Measurements from ENCODE around the gene HACD2.

HACD2 gene

GRCh38 chr3:123584988-123585937 lies at the start of gene HACD2:
TSS of gene HACD2 (minus strand) at chr3:123585053. CDS start at chr3:123585027, 26 bp downstream.
- peaks cover 22% of the 10 kb centered on the region for H3K36me3 ChIP-seq (ENCODE audit: insufficient read depth, low read length)
- H3K4me1 ChIP-seq (ENCODE audit: insufficient read depth, low read length) = peaks cover 13% of the 10 kb centered on the region
- H3K9me3 ChIP-seq (ENCODE audit: low read length) = peaks cover 5% of the 10 kb centered on the region
- H2AFZ ChIP-seq (ENCODE audit: low read depth, low read length) = peak within 1 kb of the TSS; percentile 93
- H3K4me3 ChIP-seq (ENCODE audit: low read length) = peak within 1 kb of the TSS; percentile 75
- H3K27me3 ChIP-seq (ENCODE audit: insufficient read depth, low read length) = no peaks in the 10 kb centered on the region

GRCh38 chr3:123634149-123635051 lies 49.5 kb upstream of the HACD2 start:
- Histone ChIP-seq H3K4me1 (ENCODE audit: insufficient read depth, low read length) (peaks cover 30% of the 10 kb centered on the region), H3K4me3 (ENCODE audit: low read length) (no peak overlapping the region), H3K9me3 (ENCODE audit: low read length) (no peaks in the 10 kb centered on the region), H3K27me3 (ENCODE audit: insufficient read depth, low read length) (no peaks in the 10 kb centered on the region), H2AFZ (ENCODE audit: low read depth, low read length) (no peak overlapping the region), H3K36me3 (ENCODE audit: insufficient read depth, low read length) (no peaks in the 10 kb centered on the region)

GRCh38 chr3:123633530-123633929 lies 48.7 kb upstream of the HACD2 start:
- H3K4me1 ChIP-seq (ENCODE audit: insufficient read depth, low read length) = peaks cover 30% of the 10 kb centered on the region
- H3K9me3 ChIP-seq (ENCODE audit: low read length) = no peaks in the 10 kb centered on the region
- no peak overlapping the region for H3K4me3 ChIP-seq (ENCODE audit: low read length)
- no peaks in the 10 kb centered on the region for H3K36me3 ChIP-seq (ENCODE audit: insufficient read depth, low read length)
- no peaks in the 10 kb centered on the region for H3K27me3 ChIP-seq (ENCODE audit: insufficient read depth, low read length)
- H2AFZ ChIP-seq (ENCODE audit: low read depth, low read length) = no peak overlapping the region

GRCh38 chr3:123632161-123632655 lies 47.4 kb upstream of the HACD2 start:
- no peaks in the 10 kb centered on the region for H3K27me3 ChIP-seq (ENCODE audit: insufficient read depth, low read length)
- H3K4me1 ChIP-seq (ENCODE audit: insufficient read depth, low read length) = peaks cover 30% of the 10 kb centered on the region
- H2AFZ ChIP-seq (ENCODE audit: low read depth, low read length) = no peak overlapping the region
- no peaks in the 10 kb centered on the region for H3K9me3 ChIP-seq (ENCODE audit: low read length)
- no peaks in the 10 kb centered on the region for H3K36me3 ChIP-seq (ENCODE audit: insufficient read depth, low read length)
- H3K4me3 ChIP-seq (ENCODE audit: low read length) = no peak overlapping the region

- H3K9me3 ChIP-seq (ENCODE audit: low read length) = no peaks in the 10 kb centered on the region
- H3K4me1 ChIP-seq (ENCODE audit: insufficient read depth, low read length) = peaks cover 16% of the 10 kb centered on the region
- no peaks in the 10 kb centered on the region for H3K36me3 ChIP-seq (ENCODE audit: insufficient read depth, low read length)
- no peak overlapping the region for H2AFZ ChIP-seq (ENCODE audit: low read depth, low read length)
- H3K27me3 ChIP-seq (ENCODE audit: insufficient read depth, low read length) = no peaks in the 10 kb centered on the region
- no peak overlapping the region for H3K4me3 ChIP-seq (ENCODE audit: low read length)
Measured at GRCh38 chr3:123629747-123630047, 44.8 kb upstream of the HACD2 start.

- Histone ChIP-seq H3K27me3 (ENCODE audit: insufficient read depth, low read length) (no peaks in the 10 kb centered on the region), H3K36me3 (ENCODE audit: insufficient read depth, low read length) (no peaks in the 10 kb centered on the region), H3K4me3 (ENCODE audit: low read length) (no peak overlapping the region), H3K9me3 (ENCODE audit: low read length) (no peaks in the 10 kb centered on the region), H2AFZ (ENCODE audit: low read depth, low read length) (no peak overlapping the region), H3K4me1 (ENCODE audit: insufficient read depth, low read length) (peaks cover 16% of the 10 kb centered on the region)
Measured at GRCh38 chr3:123628996-123629746, 44.3 kb upstream of the HACD2 start.

GRCh38 chr3:123627673-123628670 lies 43.1 kb upstream of the HACD2 start:
- Histone ChIP-seq H3K9me3 (ENCODE audit: low read length) (no peaks in the 10 kb centered on the region), H3K27me3 (ENCODE audit: insufficient read depth, low read length) (no peaks in the 10 kb centered on the region), H3K4me1 (ENCODE audit: insufficient read depth, low read length) (peaks cover 12% of the 10 kb centered on the region), H3K36me3 (ENCODE audit: insufficient read depth, low read length) (no peaks in the 10 kb centered on the region), H2AFZ (ENCODE audit: low read depth, low read length) (no peak overlapping the region), H3K4me3 (ENCODE audit: low read length) (no peak overlapping the region)

GRCh38 chr3:123626881-123627280 lies 42.0 kb upstream of the HACD2 start:
- Histone ChIP-seq H3K27me3 (ENCODE audit: insufficient read depth, low read length) (no peaks in the 10 kb centered on the region), H3K4me1 (ENCODE audit: insufficient read depth, low read length) (peaks cover 5% of the 10 kb centered on the region), H3K4me3 (ENCODE audit: low read length) (no peak overlapping the region), H3K9me3 (ENCODE audit: low read length) (no peaks in the 10 kb centered on the region), H2AFZ (ENCODE audit: low read depth, low read length) (no peak overlapping the region), H3K36me3 (ENCODE audit: insufficient read depth, low read length) (no peaks in the 10 kb centered on the region)

GRCh38 chr3:123624302-123624701 lies 39.4 kb upstream of the HACD2 start:
- Histone ChIP-seq H3K36me3 (ENCODE audit: insufficient read depth, low read length) (no peaks in the 10 kb centered on the region), H2AFZ (ENCODE audit: low read depth, low read length) (no peak overlapping the region), H3K27me3 (ENCODE audit: insufficient read depth, low read length) (no peaks in the 10 kb centered on the region), H3K4me3 (ENCODE audit: low read length) (no peak overlapping the region), H3K9me3 (ENCODE audit: low read length) (no peaks in the 10 kb centered on the region), H3K4me1 (ENCODE audit: insufficient read depth, low read length) (peaks cover 14% of the 10 kb centered on the region)

- H3K4me3 ChIP-seq (ENCODE audit: low read length) = no peak overlapping the region
- peaks cover 14% of the 10 kb centered on the region for H3K4me1 ChIP-seq (ENCODE audit: insufficient read depth, low read length)
- H3K9me3 ChIP-seq (ENCODE audit: low read length) = no peaks in the 10 kb centered on the region
- no peaks in the 10 kb centered on the region for H3K36me3 ChIP-seq (ENCODE audit: insufficient read depth, low read length)
- H2AFZ ChIP-seq (ENCODE audit: low read depth, low read length) = no peak overlapping the region
- no peaks in the 10 kb centered on the region for H3K27me3 ChIP-seq (ENCODE audit: insufficient read depth, low read length)
Measured at GRCh38 chr3:123623346-123623880, 38.6 kb upstream of the HACD2 start.

GRCh38 chr3:123622766-123623165 lies 37.9 kb upstream of the HACD2 start:
- peaks cover 14% of the 10 kb centered on the region for H3K4me1 ChIP-seq (ENCODE audit: insufficient read depth, low read length)
- H3K4me3 ChIP-seq (ENCODE audit: low read length) = no peak overlapping the region
- H3K9me3 ChIP-seq (ENCODE audit: low read length) = no peaks in the 10 kb centered on the region
- H3K27me3 ChIP-seq (ENCODE audit: insufficient read depth, low read length) = no peaks in the 10 kb centered on the region
- no peaks in the 10 kb centered on the region for H3K36me3 ChIP-seq (ENCODE audit: insufficient read depth, low read length)
- H2AFZ ChIP-seq (ENCODE audit: low read depth, low read length) = no peak overlapping the region

GRCh38 chr3:123621850-123622189 lies 37.0 kb upstream of the HACD2 start:
- no peak overlapping the region for H3K4me3 ChIP-seq (ENCODE audit: low read length)

More at GRCh38 chr3:123621850-123622189, 37.0 kb upstream of the HACD2 start:
- no peaks in the 10 kb centered on the region for H3K36me3 ChIP-seq (ENCODE audit: insufficient read depth, low read length)
- H3K9me3 ChIP-seq (ENCODE audit: low read length) = no peaks in the 10 kb centered on the region
- H2AFZ ChIP-seq (ENCODE audit: low read depth, low read length) = no peak overlapping the region
- H3K4me1 ChIP-seq (ENCODE audit: insufficient read depth, low read length) = peaks cover 14% of the 10 kb centered on the region
- no peaks in the 10 kb centered on the region for H3K27me3 ChIP-seq (ENCODE audit: insufficient read depth, low read length)
